H4 (cell line): ENCODE data around the gene SBNO2. TPM values are rescaled to one million over a fixed set of nuclear protein-coding genes. Genes with fewer than 3 reads are reported as not detected.
"Not testable (repeated sequence)": the region's sequence is repeated elsewhere in the genome, so short reads cannot be mapped to it uniquely, and the experiment has no call there.

ENCODE experiments used
- DNase-seq: peaks from one replicate; pipeline ENCODE4 v3.0.0-alpha.2; 2015; ENCODE audit warnings: low spot score
- total RNA-seq: library from RNA; depleted of rRNA; stranded (reverse); fragments of >200 nt; shearing (Covaris generic); gene quantifications from 2 replicates; pipeline ENCODE4 v1.2.3, GENCODE V29; 2014

Gene SBNO2
- total RNA-seq, 1 experiment from 2014 or later: 8.6 TPM

GRCh38 chr19:1122021-1122971 lies 51.8 kb downstream of the SBNO2 start:
- DNase-seq: no peak

GRCh38 chr19:1121395-1121794 lies 52.7 kb downstream of the SBNO2 start:
- DNase-seq: no peak

GRCh38 chr19:1119475-1120217 lies 54.4 kb downstream of the SBNO2 start:
- no peak for DNase-seq

- DNase-seq: no peak
Measured at GRCh38 chr19:1118999-1119398, 55.1 kb downstream of the SBNO2 start.

GRCh38 chr19:1117654-1118053 lies 56.4 kb downstream of the SBNO2 start:
- DNase-seq: no peak

- DNase-seq: no peak
Measured at GRCh38 chr19:1116726-1117581, 57.1 kb downstream of the SBNO2 start.

- DNase-seq: no peak
Measured at GRCh38 chr19:1115646-1116420, 58.2 kb downstream of the SBNO2 start.

GRCh38 chr19:1114728-1115127 lies 59.3 kb downstream of the SBNO2 start:
- not testable (repeated sequence) for DNase-seq

- DNase-seq: no peak
Measured at GRCh38 chr19:1113986-1114483, 60.0 kb downstream of the SBNO2 start.

- peak; percentile 66 for DNase-seq
Measured at GRCh38 chr19:1113030-1113985, 60.8 kb downstream of the SBNO2 start.

GRCh38 chr19:1112268-1113029 lies 61.6 kb downstream of the SBNO2 start:
- no peak for DNase-seq

- no peak for DNase-seq
Measured at GRCh38 chr19:1111641-1112267, 62.3 kb downstream of the SBNO2 start.

- no peak for DNase-seq
Measured at GRCh38 chr19:1110809-1111640, 63.0 kb downstream of the SBNO2 start.

GRCh38 chr19:1109697-1110671 lies 64.1 kb downstream of the SBNO2 start:
- DNase-seq: no peak

- DNase-seq: no peak
Measured at GRCh38 chr19:1109032-1109551, 65.0 kb downstream of the SBNO2 start.
